Activated T-cell treated with anti-CD3 and anti-CD28 coated beads, Interleukin-2, amount 50 U/mL, for 4 hours (primary cell): Measurements from ENCODE around the gene HS3ST4. TPM values are rescaled to one million over a fixed set of nuclear protein-coding genes. Genes with fewer than 3 reads are reported as not detected.

ENCODE experiments used
- ATAC-seq, 2 donors: fragments of 200-7000 bp; cut with Tn5 transposase; one replicate each; pipeline ENCODE4 v1.10.0; 2021
- DNase-seq: peaks from one replicate; pipeline ENCODE4 v3.0.0-alpha.2; 2020
- H3K27me3 Mint-ChIP-seq: one replicate; pipeline ENCODE4 v1.8.0; 2021; ENCODE audit warnings: low read depth, mixed read lengths
- H3K36me3 Mint-ChIP-seq: one replicate; pipeline ENCODE4 v1.8.0; 2022; ENCODE audit warnings: mixed read lengths; ENCODE audit not compliant: insufficient read depth
- H3K4me1 Mint-ChIP-seq: one replicate; pipeline ENCODE4 v1.8.0; 2021; ENCODE audit warnings: low read depth, mixed read lengths
- H3K4me3 Mint-ChIP-seq: one replicate; pipeline ENCODE4 v1.8.0; 2021; ENCODE audit warnings: mild to moderate bottlenecking, moderate library complexity, mixed read lengths
- H3K9me3 Mint-ChIP-seq: one replicate; pipeline ENCODE4 v1.8.0; 2021; ENCODE audit warnings: mixed read lengths
- total RNA-seq, 3 donors: library from RNA; stranded (reverse); gene quantifications; one replicate each; pipeline ENCODE4 v1.2.1, GENCODE V29; 2021

The HS3ST4 gene
- total RNA-seq, 3 donors from 2014 or later, result not detected

DNA sequence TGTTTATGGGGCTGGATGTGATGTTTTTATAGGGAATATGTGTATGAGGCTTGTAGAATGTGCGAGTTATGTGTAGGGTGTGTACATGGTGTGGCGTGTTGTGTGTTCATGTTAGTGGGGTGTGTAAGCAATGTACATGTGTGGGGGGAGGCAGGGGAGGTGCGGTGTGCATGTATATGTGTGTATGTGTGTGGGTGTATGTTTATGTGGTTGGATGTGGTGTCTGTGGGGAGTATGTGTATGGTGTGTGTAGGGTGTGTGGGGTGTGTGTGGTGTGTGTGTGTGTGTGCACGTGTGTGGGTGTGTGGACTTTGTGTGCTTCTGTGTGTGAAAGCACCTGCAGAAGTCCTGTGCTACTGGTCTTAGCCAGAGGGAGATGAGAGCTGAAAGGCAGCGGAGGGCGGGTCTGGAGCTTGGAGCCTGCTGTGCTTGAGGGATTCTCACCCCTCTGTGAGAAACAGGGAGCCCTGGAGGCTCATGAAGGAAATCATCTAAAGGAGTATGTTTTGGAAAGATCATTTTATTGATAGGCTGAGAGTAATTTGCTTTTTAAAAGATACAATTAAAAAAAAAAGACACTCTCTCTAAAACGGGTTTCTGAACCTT is 222.7 kb downstream of the HS3ST4 start:
- H3K9me3 Mint-ChIP-seq, result no peaks in the 10 kb centered on the region
- ATAC-seq (no peak), DNase-seq (no peak)
- no peak overlapping the region for H3K4me3 Mint-ChIP-seq
- no peaks in the 10 kb centered on the region for H3K4me1 Mint-ChIP-seq
- no peaks in the 10 kb centered on the region for H3K36me3 Mint-ChIP-seq
- H3K27me3 Mint-ChIP-seq, result no peaks in the 10 kb centered on the region

DNA sequence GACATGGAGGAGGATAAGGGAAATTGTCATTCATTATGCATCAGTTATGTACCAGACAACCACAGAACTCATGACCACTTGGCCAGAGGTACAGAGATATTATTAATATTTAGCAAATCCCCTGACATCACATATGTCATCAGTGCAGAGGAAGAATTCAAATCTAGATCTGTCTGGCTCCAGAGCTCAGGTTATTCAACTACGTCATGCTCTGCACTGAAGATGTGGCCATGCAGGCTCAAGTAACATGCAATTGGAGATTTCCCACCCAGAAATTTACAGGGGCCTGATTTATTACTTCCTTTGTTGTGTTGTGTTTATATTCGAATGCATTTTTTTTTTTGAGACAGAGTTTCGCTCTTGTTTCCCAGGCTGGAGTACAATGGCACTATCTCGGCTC is 224.3 kb downstream of the HS3ST4 start:
- Mint-ChIP-seq H3K9me3 (no peaks in the 10 kb centered on the region), H3K36me3 (no peaks in the 10 kb centered on the region), H3K4me1 (no peaks in the 10 kb centered on the region), H3K4me3 (no peak overlapping the region), H3K27me3 (no peaks in the 10 kb centered on the region)
- no peak for ATAC-seq
- DNase-seq, result no peak

DNA sequence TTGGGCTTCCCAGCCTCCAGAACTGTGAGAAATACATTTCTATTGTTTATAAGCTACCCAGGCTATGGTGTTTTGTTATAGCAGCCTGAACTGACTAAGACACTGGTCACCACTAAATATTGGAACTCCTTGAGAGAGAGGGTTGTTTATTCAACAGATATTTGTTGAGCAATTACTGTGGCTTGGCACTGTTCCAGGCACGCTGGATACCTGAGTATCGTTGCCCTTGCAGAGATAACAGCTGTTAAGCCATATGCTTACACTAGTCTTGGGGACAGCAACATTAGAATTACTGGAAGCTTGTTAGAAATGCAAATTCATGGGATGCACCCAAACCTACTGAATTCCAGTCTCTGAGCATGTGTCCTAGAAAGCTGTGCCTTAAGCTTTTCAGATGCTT is 230.7 kb downstream of the HS3ST4 start:
- Mint-ChIP-seq H3K27me3 (peaks cover 5% of the 10 kb centered on the region), H3K4me1 (no peaks in the 10 kb centered on the region), H3K36me3 (no peaks in the 10 kb centered on the region), H3K4me3 (no peak overlapping the region), H3K9me3 (no peaks in the 10 kb centered on the region)
- ATAC-seq (no peak), DNase-seq (no peak)

DNA sequence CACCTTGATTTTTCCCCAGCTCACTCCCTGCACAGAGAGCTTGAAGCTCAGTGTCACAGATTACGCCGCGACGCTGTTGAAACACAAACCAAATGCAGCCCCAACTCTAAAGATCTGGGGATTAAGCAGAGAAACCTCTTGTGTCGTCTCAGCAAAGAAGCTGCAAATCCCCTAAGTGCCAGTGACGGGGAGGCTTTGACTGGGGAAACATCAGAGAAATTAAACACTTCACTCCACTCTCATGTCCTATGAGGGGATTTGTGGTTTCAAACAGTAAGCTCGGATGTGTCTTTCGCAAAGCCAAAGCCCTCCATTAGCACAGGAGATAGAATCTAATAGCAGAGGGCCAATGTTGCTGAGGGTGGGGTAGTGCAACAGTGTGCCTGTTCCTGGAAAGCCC is 233.7 kb downstream of the HS3ST4 start:
- Mint-ChIP-seq H3K4me3 (no peak overlapping the region), H3K4me1 (no peaks in the 10 kb centered on the region), H3K27me3 (peaks cover 5% of the 10 kb centered on the region), H3K9me3 (peaks cover 3% of the 10 kb centered on the region), H3K36me3 (no peaks in the 10 kb centered on the region)
- DNase-seq, result no peak
- no peak for ATAC-seq

DNA sequence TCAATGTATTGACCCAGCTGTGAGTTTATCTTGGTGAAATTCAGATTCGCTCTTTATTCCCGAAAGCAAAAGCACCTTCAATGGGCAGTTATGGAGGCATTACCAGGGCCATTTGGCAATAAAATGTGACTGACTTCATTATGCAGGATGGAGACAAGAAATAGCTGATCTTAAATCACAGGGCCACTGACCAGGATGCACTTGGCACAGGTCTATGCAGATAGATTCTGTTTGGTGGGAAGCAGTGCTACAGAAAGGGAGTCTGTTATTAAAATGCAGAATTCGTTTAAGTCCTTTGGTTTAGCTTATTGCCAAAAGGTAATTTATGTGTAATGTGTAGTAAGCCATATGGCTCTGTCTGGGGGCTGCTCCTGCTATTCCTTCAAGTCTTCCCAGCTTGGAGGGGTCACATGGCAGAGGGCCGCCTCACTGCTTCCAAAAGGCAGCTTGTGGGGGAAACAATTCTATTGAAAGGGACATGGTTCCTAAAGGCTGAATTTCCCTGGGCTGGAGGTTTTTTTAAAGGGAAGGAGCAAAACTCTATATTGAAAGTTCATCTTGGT is 239.8 kb downstream of the HS3ST4 start:
- no peak for DNase-seq
- ATAC-seq, result no peak
- Mint-ChIP-seq H3K36me3 (no peaks in the 10 kb centered on the region), H3K27me3 (no peaks in the 10 kb centered on the region), H3K9me3 (peaks cover 3% of the 10 kb centered on the region), H3K4me1 (no peaks in the 10 kb centered on the region), H3K4me3 (no peak overlapping the region)

DNA sequence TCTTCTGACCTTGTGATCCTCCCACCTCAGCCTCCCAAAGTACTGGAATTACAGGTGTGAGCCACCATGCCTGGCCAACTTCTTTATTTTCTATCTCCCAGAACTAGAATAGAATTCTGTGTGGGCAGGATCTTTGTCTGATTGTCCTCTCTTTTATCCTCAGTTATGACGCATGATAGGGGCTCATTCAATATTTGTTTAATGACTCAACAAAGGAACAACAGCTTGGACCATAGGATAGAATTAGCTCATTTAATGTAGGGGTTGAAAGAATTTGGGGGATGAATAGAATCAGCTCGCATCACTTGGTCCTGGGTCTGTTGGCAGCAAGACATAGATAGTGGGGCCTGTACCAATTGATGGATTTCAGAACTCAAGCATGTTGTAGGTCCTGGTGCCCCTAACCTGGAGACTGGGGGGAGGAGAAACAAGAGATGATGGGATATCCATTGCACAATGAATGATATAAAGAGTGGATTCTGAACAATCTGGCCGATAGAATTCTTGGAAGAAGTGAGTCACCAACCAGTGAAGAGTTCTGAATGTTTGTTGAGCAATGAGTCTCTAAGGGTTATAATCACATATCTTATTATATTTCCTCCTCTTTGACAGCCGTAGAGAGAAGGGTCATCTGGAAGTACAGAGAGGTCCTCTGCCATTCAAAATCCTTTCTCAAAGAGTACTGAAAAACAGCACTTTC is 250.2 kb downstream of the HS3ST4 start:
- no peaks in the 10 kb centered on the region for H3K27me3 Mint-ChIP-seq
- ATAC-seq, result no peak
- H3K9me3 Mint-ChIP-seq, result peaks cover 3% of the 10 kb centered on the region
- no peaks in the 10 kb centered on the region for H3K4me1 Mint-ChIP-seq
- no peaks in the 10 kb centered on the region for H3K36me3 Mint-ChIP-seq
- no peak for DNase-seq
- no peak overlapping the region for H3K4me3 Mint-ChIP-seq

DNA sequence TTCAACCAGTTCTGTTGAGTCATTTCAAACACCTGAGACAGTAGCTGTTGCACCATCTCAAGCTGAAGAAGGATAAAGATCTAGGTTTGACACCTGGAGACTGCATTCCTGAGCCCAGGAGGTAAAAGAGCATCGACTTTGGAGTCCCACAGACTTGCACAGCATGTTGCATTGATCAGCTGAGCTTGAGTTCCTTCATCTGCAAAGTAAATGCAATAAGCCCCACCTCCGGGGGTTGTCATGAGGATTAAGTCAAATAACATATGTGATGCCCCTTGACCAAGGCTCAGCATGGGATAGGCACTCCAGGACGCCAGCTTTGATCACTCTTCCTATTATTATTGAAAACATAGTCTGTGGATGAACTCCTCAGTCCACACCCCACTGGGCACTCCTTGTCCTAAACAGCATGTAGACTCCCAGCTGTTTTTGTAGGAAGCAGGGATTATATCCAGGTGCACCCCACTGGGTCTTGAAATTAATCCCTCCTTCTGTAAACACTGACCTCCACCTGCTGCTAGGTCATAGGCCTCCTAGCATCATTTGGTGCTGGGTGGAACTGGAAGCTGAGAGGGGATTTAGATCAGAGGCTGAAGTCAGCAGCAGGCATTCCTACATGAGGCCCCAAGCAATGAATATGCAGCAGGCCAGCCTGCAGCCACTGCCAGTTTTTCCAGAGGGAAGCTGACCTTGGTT is 259.0 kb downstream of the HS3ST4 start:
- Mint-ChIP-seq H3K9me3 (peaks cover 4% of the 10 kb centered on the region), H3K36me3 (no peaks in the 10 kb centered on the region), H3K4me1 (no peaks in the 10 kb centered on the region), H3K4me3 (no peak overlapping the region), H3K27me3 (no peaks in the 10 kb centered on the region)
- DNase-seq (no peak), ATAC-seq (no peak)

DNA sequence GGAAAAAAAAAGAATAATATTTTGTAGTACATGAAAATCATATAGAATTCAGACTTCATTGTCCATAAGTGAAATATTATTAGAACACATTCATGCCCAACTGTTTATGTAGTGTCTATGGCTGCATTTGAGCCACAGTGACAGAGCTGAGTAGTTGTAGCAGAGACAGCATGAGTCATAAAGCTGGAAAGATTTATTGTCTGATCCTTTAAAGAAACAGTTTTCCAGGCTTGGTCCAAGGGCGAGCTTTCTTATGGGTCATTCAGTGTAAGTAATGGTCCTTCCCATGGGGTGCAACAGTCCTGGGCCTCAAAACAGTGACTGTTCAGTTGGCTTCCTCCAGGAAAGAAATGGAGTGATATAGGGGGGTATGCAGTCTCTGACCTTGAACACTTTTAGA is 260.2 kb downstream of the HS3ST4 start:
- Mint-ChIP-seq H3K36me3 (no peaks in the 10 kb centered on the region), H3K4me3 (no peak overlapping the region), H3K27me3 (peaks cover 2% of the 10 kb centered on the region), H3K4me1 (no peaks in the 10 kb centered on the region), H3K9me3 (peaks cover 4% of the 10 kb centered on the region)
- DNase-seq (no peak), ATAC-seq (no peak)

DNA sequence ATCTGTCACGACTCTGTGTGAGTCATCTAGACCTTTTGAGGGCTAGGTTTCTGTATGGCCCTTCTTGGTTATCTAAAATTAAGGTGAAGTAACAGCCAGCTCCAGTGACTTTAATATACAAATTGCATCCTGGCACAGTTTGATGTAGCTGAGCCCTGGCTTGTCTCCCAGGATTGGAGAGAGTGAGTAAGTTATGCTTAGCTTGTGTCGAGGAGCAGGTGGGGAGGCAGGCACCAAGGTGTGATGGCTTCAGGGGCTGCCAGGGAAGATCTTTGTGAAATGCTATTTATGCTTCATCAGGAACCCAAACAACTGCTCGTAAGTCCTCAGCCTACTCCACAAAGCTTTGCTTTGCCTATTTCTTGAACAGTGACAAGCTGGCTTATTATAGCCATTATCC is 261.2 kb downstream of the HS3ST4 start:
- no peak overlapping the region for H3K4me3 Mint-ChIP-seq
- H3K27me3 Mint-ChIP-seq, result peaks cover 3% of the 10 kb centered on the region
- H3K36me3 Mint-ChIP-seq, result no peaks in the 10 kb centered on the region
- peaks cover 4% of the 10 kb centered on the region for H3K9me3 Mint-ChIP-seq
- no peaks in the 10 kb centered on the region for H3K4me1 Mint-ChIP-seq
- ATAC-seq, result no peak
- no peak for DNase-seq

DNA sequence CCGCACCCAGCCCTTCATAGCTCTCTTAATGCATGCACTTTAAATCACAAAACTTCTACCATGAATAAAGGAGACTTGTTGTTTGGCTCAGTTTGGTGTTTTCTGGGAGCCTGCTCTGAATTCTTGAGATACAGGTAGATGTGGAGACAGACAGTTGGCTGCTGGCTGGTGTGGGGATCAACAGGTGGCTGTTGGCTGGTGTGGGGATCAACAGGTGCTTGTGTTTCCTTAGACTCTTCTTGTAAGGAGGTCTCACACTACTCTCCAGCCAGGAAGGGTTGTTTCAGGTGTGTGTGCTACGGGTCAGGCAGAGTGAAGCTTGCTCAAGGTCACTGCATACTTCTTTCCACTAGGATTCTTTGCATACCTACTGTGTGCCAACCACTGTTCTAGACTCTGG is 265.9 kb downstream of the HS3ST4 start:
- ATAC-seq, result no peak
- H3K4me3 Mint-ChIP-seq, result no peak overlapping the region
- peaks cover 4% of the 10 kb centered on the region for H3K9me3 Mint-ChIP-seq
- no peaks in the 10 kb centered on the region for H3K36me3 Mint-ChIP-seq
- no peaks in the 10 kb centered on the region for H3K4me1 Mint-ChIP-seq
- H3K27me3 Mint-ChIP-seq, result peaks cover 3% of the 10 kb centered on the region
- no peak for DNase-seq

DNA sequence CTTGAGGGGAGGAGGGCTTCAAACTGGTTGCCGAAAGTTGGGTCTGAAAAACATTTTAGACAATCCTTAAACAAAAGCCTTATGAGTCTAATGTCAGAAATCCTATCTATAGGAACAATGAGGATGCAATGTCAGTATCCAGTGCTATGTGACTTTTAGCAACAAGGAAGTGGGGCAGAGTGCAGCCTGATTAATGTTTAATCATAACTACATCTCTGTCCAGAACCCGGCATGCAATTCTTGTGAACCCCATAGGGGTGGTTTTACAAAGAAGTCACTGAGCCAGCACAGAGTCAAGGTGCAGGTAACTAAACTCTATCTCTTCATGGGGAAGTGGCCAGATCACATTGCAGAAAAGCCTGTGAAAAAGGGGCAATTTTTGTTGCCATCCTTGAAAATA is 267.5 kb downstream of the HS3ST4 start:
- DNase-seq (no peak), ATAC-seq (no peak)
- Mint-ChIP-seq H3K4me1 (no peaks in the 10 kb centered on the region), H3K4me3 (no peak overlapping the region), H3K36me3 (no peaks in the 10 kb centered on the region), H3K9me3 (no peaks in the 10 kb centered on the region), H3K27me3 (peaks cover 3% of the 10 kb centered on the region)

DNA sequence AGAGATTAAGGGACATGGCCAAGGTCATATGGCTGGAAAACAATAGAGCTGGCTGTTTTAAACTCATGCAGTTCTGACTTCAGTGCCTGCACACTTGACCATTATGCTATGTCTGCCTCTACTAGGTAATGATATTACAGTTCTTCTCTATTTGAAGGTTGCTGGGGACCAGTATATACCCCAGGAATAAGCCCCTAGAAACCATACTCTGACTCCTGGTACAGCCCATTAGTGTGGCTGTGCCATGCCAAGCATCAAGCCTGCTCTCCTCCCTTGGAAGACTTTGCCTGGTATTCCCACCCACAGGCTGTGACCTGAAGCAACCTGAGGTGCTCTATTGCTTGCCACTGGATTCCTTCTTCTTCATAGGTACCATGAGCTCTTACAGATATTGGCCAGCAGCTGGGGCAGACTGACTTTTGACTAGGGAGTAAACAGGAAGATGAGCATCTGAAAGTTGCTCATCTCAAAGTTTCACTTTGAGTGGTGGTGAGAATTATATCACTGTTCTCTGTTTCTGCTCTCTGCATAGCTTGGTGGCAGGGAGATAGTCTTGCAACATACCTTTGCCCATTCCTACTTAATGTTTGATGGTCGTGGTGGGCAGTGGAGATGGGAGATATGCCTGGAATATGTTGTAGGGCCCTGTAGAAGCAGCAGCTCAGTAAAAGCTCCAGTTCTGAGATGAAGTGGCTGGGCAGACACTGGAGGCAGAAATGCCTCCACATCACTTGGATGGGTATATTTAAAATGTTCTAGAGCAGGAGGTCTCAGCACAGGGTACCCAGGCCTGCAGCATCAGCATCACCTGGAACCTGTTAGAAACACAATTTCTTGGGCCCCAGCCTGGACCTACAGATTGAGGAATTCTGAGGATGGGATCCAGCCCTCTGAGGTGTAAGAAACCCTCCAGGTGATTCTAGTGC is 274.7 kb downstream of the HS3ST4 start:
- H3K36me3 Mint-ChIP-seq, result no peaks in the 10 kb centered on the region
- H3K4me3 Mint-ChIP-seq, result no peak overlapping the region
- H3K27me3 Mint-ChIP-seq, result no peaks in the 10 kb centered on the region
- ATAC-seq (peak; percentile 84), DNase-seq (no peak)
- H3K4me1 Mint-ChIP-seq, result peaks cover 8% of the 10 kb centered on the region
- H3K9me3 Mint-ChIP-seq, result no peaks in the 10 kb centered on the region

DNA sequence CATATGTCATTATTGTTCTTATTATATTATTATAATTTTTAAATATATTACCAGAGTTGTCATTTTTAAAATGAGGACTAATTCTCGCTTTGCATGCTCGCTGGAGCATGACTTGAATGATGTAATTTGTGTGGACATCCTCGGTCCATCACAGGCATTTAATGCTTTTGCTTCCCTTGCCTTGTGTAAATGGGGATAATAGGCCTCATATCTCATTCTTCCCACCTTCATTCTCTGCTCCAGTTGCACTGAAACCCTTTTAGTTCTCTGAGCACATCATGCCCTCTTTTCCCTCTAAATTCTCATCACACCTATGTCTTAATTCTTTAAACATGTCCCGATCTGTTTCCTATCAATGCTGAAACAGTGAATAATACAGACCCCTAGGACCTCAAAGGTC is 285.4 kb downstream of the HS3ST4 start:
- H3K27me3 Mint-ChIP-seq, result no peaks in the 10 kb centered on the region
- H3K4me3 Mint-ChIP-seq, result no peak overlapping the region
- ATAC-seq (no peak), DNase-seq (no peak)
- H3K36me3 Mint-ChIP-seq, result no peaks in the 10 kb centered on the region
- H3K4me1 Mint-ChIP-seq, result no peaks in the 10 kb centered on the region
- no peaks in the 10 kb centered on the region for H3K9me3 Mint-ChIP-seq

DNA sequence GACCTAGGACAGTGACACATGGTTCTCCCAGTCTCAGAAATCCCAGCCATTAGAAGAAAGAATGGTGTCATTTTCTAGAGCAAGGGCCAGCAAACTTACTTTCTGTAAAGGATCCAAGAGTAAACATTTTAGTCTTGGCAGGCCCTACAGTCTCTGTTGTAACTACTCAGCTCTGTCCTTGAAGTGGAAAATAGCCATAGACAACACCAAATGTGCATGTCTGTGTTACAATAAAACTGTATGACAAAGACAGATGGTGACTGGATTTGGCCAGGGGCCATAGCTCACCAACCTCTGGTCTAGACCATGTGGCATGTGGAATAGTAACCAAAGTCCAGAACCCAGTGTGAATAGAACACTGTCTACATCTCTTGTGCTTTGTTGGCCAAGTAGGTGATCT is 286.5 kb downstream of the HS3ST4 start:
- ATAC-seq, result no peak
- Mint-ChIP-seq H3K4me1 (no peaks in the 10 kb centered on the region), H3K36me3 (no peaks in the 10 kb centered on the region), H3K27me3 (no peaks in the 10 kb centered on the region), H3K9me3 (no peaks in the 10 kb centered on the region), H3K4me3 (no peak overlapping the region)
- no peak for DNase-seq
